ENCODE results near the gene BRD9.
"Not testable (repeated sequence)": the region's sequence is repeated elsewhere in the genome, so short reads cannot be mapped to it uniquely, and the experiment has no call there.

DNA sequence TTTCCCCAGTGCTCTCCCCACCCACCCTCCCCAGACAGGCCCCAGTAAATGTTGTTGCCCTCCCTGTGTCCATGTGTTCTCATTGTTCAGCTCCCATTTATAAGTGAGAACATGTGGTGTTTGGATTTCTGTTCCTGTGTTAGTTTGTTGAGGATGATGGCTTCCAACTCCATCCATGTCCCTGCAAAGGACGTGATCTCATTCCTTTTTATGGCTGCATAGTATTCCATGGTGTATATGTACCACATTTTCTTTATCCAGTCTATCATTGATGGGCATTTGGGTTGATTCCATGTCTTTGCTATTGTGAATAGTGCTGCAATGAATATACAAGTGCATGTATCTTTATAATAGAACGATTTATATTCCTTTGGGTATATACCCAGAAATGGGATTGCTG, 48.1 kb upstream of the BRD9 start:
- TF ChIP-seq, protein P1, sequence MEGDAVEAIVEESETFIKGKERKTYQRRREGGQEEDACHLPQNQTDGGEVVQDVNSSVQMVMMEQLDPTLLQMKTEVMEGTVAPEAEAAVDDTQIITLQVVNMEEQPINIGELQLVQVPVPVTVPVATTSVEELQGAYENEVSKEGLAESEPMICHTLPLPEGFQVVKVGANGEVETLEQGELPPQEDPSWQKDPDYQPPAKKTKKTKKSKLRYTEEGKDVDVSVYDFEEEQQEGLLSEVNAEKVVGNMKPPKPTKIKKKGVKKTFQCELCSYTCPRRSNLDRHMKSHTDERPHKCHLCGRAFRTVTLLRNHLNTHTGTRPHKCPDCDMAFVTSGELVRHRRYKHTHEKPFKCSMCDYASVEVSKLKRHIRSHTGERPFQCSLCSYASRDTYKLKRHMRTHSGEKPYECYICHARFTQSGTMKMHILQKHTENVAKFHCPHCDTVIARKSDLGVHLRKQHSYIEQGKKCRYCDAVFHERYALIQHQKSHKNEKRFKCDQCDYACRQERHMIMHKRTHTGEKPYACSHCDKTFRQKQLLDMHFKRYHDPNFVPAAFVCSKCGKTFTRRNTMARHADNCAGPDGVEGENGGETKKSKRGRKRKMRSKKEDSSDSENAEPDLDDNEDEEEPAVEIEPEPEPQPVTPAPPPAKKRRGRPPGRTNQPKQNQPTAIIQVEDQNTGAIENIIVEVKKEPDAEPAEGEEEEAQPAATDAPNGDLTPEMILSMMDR (IDR thresholded peaks at IDR 0.05): not testable (repeated sequence)
- not testable (repeated sequence) for TF ChIP-seq POLR2A, EP300 (IDR thresholded peaks at IDR 0.05)

Measured in tibial nerve (tissue), 4 donors.